NCI-H1694 treated with DMSO at 0.1 percent for 48 hours (cell line): Measurements from ENCODE around the gene WDR59.
A peak's percentile ranks its signal among the peaks of the same experiment; 100 is the strongest.
"Not testable (repeated sequence)": the region's sequence is repeated elsewhere in the genome, so short reads cannot be mapped to it uniquely, and the experiment has no call there.

Experiments used
- DNase-seq: peaks from one replicate; lab custom pipeline; 2025; lab: John Stamatoyannopoulos, UW

The WDR59 gene

GRCh38 chr16:75012380-75013081, 27.6 kb upstream of the WDR59 start:
- no peak for DNase-seq

GRCh38 chr16:75011634-75012307, 26.8 kb upstream of the WDR59 start:
- DNase-seq = no peak

GRCh38 chr16:75010427-75010826, 25.5 kb upstream of the WDR59 start:
- no peak for DNase-seq

- no peak for DNase-seq
Measured at GRCh38 chr16:75007443-75007842, 22.5 kb upstream of the WDR59 start.

GRCh38 chr16:75005697-75006096, 20.8 kb upstream of the WDR59 start:
- no peak for DNase-seq

GRCh38 chr16:75004460-75004859, 19.5 kb upstream of the WDR59 start:
- DNase-seq = no peak

DNA sequence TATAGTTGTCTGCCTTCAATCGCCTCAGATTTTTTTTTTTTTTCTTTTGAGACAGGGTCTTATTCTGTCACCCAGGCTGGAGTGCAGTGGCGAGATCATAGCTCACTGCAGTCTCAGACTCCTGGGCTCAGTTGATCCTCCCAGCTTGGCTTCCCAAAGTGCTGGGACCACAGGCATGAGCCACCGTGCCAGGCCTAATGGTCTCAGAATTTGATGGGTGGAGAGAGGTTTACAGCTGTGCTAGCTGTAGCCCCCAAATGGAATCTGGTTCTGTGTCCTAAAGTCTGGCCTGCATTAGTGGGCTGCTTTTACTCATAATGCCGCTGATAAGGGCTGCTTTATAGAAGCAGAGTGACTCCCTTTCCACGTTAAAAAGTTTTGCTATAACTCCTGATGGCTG, 19.0 kb upstream of the WDR59 start:
- no peak for DNase-seq

DNA sequence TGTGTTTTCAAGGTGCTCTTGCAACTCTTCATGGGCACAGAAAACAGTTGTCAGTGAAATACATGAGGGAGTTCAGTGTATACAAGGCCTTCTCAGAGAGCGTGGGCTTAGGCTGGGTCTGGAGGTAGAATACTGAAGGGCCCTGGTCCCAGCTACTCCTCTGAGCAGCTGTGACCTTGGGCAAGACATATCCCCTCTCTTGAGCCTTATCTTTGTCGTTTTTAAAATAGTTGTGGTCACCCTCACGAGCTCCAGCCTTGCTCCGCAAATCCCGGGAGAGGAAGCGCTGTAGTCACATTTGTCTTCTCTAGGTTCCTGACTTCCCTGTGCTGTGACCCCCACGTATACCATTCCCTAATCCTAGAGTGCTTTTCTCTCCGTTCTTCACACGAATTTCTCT, 17.6 kb upstream of the WDR59 start:
- DNase-seq = no peak

DNA sequence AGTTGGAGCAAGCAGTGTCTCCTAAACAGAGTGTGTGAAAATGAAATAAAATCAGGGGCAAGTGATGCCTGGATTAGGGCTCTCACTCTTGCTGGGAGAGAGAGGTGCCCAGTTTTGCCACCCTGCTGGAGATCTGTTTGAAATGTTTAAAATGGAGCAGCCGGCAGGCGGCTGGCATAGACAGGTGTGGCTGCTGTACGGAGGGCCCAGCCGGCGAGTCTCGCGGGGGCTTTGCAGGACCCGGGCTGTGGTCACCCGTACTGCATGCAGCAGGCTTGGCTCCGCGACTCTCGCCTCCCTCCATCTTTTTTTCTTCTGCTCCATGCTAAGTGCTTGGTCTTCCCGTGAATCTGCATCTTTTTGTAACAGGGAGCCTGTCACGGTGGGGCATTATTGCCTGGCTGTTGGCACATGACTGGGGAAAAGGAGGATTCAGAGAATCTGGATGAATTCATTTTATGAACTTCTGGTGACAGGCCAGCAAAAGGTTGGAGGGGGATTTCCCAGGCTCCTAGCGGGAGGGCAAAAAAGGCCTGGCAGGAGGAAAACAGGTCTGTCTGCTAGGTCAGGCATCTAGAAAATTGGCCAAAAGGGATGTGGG, 15.7 kb upstream of the WDR59 start:
- no peak for DNase-seq

GRCh38 chr16:74999609-75000480, 14.9 kb upstream of the WDR59 start:
- DNase-seq = no peak

DNA sequence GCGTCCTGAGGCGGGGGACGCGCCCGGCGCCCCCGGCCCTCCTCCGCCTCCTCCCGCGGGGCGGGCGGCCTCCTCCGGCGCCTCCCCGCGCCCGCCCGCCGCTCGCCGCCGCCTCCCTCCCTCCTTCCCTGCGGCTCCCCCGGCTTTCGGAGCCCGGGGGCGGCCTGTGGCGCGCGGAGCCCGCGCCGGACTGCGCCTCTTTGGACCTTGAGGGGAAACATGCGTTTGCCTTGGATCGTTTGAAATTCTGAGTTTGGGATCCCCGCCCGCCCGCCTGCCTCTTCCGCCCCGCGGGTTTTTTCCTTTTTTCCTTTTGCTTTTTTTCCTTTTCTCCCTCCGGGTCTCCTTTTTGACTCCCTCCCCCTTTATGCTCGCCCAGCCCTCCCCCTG, 14.3 kb upstream of the WDR59 start:
- DNase-seq = no peak

DNA sequence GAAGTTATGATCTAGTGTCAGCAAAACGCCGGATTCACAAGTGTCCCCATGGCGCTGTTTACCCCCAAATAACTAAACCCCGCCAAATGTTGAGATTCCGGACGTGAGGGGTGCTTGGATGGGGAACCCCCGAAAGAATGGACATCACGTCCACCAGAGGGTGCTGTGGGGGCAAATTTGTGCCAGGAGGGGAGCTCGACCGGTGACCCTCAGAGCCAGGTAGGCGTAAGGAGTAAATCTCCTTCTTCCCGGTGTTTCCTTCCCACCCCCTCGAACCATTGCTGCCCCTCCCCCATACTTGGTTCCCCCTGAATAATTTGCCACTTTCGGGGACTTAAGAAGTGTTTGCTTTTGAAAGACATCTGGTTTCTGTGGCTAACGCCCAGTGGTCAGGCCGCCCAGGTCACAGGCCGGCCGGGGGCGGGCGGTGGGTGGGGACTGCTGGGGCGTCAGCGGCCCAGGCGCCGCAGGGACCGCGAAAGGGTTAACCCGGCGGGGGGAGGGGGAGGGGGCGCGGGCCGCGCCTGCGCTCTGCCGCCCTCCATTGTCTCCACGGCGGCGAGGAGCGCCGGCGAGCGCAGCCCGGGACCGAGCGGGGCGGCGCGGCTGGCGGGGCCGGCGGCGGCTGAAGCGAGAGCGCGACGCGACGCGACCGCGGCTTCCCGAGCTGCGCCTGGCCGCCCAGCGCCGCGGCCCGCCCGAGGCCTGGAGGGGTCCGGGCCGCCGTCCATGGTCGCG, 13.7 kb upstream of the WDR59 start, which contains the start of gene ZNRF1:
Gene ZNRF1 (plus strand): TSS at position 544 of the 738 bp plus-strand sequence. CDS start 648 bp downstream, outside the sequence.
- peak; percentile 36 for DNase-seq

- DNase-seq = no peak
Measured at GRCh38 chr16:74997042-74997491, 12.1 kb upstream of the WDR59 start.

DNA sequence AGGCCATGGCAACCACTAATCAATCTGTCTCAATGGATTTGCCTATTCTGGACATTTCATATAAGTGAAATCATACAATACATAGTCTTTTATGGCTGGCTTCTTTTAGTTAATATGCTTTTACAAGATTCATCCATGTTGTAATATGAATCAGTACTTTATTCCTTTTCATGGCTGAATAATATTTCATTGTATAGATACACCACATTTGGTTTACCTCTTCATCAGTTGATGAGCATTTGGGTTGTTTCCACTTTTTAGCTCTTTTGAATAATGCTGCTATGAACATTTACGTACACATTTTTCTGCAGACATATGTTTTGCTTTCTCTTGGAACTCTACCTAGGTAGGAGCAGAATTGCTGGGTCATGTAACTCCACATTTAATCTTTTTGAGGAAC, 11.1 kb upstream of the WDR59 start:
- no peak for DNase-seq

GRCh38 chr16:74991593-74992403, 6.9 kb upstream of the WDR59 start:
- no peak for DNase-seq

- no peak for DNase-seq
Measured at GRCh38 chr16:74991268-74991592, 6.3 kb upstream of the WDR59 start.

GRCh38 chr16:74990832-74991231, 5.9 kb upstream of the WDR59 start:
- DNase-seq = no peak

DNA sequence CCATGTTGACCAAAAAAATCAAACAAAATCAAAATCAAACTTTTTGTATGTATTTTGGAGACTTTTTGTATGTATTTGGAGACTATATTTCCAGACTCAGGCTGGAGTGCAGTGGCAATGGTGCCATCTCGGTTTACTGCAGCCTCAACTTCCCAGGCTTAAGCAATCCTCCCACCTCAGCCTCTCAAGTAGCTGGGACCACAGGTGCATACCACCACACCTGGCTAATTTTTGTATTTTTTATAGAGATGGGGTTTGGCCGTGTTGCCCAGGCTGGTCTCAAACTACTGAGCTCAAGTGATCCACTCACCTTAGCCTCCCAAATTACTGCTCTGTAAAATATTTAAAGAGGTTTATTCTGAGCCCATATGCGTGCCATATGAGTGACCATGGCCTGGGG, 4.9 kb upstream of the WDR59 start:
- not testable (repeated sequence) for DNase-seq

GRCh38 chr16:74987027-74987681, 2.2 kb upstream of the WDR59 start:
- DNase-seq = no peak

- no peak for DNase-seq
Measured at GRCh38 chr16:74984194-74984528, 762 bp downstream of the WDR59 start.
